Suppressor macrophage treated with lipopolysaccharide for 4 hours (primary cell): Measurements from ENCODE around the gene PGS1.

Source experiments
- DNase-seq: peaks from one replicate; pipeline ENCODE4 v3.0.0-alpha.2; 2020

Gene PGS1

DNA sequence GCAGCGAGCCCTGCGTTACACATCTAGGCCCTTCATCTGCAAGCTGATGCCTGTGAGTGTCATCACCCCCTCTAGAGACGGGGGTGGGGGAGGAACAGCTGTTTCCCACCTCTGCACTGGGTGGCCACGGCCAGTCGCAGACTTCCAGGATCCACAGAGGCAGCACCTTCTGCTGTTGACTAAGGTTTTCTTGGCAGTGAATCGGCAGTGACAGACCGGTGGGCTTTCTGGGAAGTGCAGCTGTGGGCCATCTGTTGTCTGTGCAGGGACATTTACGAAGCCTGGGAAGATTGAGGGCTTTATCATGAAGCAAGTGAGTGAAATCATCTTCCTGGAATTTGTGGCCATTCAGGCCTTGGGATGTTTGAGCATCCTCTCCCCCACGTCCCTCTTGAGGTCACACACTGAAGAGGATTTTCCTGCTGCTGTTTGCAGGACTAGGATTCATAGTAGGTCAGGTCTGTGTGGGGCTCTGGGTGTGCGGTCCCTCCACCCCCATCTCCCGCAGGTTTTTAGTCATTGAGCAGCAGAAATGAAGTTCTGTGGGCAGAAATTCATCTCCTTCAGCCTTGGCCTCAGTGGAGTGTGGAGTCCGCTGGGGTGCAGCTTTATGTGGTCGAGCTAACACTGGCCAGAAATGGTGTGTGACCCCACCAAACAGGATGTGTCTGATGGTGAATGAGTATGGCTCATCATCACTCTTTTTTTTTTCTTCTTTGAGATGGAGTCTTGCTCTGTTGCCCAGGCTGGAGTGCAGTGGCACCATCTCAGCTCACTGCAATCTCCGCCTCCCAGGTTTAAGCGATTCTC, 12.0 kb downstream of the PGS1 start:
- DNase-seq = peak; percentile 80

DNA sequence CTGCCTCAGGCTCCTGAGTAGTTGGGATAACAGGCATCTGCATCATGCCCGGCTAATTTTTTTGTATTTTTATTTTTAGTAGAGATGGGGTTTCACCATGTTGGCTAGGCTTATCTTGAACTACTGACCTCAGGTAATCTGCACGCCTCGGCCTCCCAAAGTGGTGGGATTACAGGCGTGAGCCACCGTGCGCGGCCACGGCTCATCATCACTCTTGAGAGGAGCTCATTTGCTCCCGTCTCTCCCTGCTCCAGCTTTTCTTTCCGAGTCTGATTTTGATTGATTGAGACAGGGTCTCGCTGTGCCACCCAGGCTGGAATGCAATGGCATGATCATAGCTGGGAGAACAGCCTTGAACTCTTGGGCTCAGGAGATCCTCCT, 12.6 kb downstream of the PGS1 start:
- DNase-seq = no peak

DNA sequence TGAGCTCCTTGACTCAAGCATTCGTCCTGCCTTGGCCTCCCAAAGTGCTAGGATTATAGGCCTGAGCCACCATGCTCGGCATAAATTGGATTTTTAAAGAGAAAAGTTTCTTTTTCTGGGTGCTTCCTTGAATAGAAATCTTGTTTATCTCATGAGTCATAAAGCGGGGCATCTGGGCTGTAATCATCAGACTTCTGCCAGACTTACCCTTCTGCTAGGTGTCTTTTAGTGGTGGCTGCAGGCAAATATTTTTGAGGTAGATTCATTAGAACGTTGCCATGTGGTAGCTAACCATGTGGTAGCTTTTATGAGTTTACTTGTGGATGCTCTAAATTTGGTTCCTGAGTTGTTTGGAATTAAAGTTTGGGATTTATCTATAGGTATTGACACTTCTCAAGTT, 13.4 kb downstream of the PGS1 start:
- no peak for DNase-seq

DNA sequence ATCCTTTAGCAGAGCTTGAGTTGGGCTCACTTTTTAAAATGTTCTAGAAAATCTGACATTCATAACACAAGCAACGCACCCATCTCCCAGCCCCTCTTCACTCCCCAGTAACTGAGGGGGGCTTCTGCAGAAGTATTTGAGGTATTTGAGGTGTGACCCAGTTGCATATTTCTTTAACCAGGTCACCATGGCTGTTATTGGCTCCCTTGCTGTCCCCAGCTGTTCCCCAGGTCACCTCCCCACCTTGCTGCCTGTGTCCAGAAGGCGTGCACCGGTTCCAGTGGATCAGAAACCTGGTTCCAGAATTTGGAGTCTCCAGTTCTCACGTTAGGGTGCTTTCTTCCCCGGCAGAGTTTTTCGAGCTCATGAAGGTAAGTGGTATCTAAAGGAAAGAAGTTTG, 13.8 kb downstream of the PGS1 start:
- DNase-seq = no peak

DNA sequence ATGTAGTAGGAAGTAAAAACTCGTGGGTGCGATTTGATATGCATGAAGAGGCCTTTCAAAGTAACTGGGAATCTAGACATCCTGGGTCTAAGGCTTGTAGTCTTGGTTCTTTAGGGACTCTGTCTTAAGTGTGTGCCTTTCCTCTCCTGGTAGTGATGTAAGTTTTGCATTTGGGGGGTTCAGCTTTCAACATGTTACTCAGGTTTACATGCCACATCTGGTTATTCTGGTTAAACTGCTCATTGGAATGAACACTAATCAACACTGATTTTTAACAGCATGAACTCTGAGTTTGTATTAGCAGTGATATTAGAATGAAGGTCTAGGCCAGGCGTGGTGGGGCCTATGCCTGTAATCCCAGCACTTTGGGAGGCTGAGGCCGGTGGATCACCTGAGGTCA, 15.1 kb downstream of the PGS1 start:
- DNase-seq = no peak

DNA sequence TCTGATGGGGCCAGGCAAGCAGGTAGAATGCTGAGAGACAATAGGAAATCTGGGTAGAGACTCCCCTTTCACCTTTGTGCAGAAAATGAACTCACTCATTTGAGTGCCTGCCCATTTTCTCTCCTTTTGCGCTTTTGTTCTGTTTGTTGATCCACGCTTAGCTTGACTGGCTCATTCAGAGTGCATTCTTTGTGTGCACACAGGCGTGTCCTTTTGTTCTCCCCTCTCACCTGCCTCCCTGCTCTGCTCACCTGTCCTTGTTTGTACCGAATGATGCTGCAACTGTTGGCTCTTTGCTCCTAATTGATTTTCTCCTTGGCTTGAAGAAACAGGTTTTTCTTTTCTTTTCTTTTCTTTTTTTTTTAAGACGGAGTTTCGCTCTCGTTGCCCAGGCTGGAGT, 15.8 kb downstream of the PGS1 start:
- DNase-seq = no peak

DNA sequence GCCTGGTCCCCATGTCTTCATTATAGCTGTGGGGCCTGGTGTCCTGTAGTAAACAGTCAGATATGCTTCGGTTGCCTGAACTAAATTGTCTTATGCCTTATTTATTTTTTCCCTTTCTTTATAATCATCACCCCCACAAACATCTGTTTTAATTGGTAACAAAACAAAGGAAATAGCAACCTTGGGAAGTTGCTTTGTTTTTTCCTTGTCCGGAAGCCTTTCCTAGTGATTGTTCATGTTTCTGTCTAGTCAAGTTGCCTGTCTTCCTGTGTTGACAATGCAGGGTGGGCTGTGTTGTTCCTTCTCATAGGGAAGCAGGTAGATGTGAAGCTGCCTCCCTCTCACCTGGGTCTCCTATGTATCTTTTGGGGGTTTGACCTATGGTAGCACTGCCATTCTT, 16.7 kb downstream of the PGS1 start:
- no peak for DNase-seq

DNA sequence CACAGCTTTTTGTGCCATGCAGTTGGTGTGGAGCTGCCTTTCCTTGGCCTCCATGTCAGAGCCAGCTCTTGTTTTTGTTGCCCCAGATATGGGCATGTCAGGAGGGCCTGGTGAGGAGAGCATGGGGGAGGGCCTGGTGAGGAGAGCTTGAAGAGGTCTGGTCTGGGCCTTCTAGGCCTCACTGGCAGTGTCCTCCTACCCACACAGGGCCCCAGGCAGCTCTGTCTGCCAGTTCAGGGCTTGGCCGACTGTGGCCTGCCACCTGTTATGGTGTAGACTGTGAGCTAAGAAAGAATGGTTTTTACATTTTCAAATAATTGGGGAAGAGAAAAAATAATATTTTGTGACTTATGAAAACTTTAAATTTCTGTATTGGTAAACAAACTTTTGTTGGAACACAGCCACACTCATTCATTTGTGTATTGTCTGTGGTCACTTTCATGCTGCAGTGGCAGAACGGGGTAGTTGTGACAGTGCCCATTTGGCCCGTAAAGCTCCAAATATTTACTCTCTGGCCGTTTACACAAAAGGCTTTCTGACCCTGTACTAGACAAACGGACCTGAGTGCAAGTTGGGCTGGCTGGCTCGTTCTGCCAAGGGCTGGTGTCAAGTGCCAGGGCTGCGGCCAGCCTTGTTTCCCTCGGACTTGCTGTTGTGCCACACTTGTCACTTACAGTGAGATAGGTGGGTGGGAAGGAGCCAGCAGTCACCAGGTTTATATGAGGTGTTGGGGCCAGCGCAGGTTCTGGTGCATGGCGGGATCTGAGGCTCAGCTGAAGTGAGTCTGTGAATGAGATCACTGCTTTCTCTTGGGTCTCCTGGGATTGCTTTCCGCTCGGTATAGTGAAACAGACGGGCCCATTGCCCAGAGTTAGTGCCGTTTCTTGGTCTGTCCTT, 18.2 kb downstream of the PGS1 start:
- DNase-seq = no peak

DNA sequence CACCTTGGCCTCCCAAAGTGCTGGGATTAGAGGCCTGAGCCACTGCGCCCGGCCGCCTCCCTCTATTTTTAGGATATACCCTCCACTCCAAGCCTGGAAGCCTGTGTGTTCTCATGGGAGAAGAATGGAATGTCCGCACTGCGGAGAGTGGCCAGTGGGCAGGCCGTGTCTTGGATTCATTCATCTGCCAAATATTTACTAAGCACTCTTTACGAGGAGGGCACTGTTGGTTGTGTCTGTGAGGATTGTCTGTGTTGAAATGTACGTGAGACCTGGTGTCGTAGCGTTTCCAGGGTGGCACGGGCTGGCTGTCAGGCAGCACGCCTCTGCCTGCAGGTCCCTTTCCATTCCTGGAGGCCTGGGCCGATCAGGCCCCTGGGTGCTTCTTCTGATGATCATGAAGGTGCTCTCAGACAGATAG, 19.2 kb downstream of the PGS1 start:
- DNase-seq = no peak

DNA sequence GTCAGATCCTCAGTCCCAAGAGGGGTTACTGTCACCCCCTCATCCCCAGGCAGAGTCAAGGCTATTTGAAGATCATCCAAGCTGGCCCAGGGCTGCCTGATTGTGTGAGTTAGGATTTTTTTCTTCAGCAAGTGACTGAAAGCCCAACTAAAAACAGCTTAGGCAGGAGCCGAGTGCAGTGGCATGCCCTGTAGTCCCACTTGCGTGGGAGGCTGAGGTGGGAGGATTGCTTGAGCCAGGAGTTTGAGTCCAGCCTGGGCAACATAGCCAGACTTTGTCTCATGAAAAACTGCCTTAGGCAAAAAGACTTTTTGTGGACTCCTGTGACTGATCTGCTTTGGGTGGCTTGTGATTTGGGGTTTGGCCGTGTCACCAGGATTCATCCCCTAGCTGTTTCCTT, 19.9 kb downstream of the PGS1 start:
- no peak for DNase-seq

DNA sequence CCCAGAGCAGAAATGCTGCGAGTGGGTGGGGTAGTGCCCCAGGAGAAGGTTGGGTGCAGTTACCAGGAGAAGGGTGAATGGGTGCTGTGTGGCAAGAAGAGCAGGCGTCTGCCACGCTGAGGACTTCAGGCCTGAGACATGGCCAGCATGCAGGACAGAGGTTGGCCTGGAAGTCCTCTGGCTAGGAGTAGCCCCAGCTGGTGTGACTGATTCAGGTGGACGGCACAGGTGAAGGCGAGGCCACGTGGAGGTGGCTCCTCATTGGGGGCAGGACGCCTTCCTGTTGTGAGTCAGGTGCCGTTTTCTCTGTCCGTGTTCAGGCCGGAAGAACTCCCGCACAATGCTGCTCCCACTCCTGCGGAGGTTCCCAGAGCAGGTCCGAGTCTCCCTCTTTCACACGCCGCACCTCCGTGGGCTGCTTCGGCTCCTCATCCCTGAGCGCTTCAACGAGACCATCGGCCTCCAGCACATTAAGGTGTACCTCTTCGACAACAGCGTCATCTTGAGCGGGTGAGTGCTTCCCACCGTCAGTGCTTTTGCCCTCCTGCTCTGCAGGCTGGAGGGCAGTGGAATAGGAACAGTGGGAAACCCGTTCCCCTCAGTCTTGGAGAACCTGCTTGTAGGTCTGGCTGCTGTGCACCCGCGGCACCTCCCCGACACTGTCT, 20.7 kb downstream of the PGS1 start:
- no peak for DNase-seq

DNA sequence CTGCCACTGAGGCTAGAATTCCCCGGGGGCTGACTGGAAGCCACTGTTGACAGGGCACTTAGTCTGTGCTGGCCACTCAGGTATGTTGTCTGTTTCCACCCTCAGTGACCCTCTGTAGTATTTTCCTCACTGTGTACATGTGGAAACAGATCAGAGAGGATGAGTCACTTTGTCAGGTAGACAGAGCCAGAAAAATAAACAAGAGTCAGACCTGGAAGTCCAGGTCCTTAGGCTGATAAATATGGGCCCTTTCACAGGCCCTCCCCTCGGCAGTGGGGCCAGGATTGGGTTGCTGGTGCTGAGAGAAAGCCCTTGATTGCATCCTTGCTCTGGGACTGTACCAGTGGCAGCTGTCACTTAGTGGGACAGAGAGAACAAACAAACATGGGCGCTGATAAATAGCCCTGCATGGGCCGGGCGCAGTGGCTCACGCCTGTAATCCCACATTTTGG, 21.3 kb downstream of the PGS1 start:
- DNase-seq = no peak

DNA sequence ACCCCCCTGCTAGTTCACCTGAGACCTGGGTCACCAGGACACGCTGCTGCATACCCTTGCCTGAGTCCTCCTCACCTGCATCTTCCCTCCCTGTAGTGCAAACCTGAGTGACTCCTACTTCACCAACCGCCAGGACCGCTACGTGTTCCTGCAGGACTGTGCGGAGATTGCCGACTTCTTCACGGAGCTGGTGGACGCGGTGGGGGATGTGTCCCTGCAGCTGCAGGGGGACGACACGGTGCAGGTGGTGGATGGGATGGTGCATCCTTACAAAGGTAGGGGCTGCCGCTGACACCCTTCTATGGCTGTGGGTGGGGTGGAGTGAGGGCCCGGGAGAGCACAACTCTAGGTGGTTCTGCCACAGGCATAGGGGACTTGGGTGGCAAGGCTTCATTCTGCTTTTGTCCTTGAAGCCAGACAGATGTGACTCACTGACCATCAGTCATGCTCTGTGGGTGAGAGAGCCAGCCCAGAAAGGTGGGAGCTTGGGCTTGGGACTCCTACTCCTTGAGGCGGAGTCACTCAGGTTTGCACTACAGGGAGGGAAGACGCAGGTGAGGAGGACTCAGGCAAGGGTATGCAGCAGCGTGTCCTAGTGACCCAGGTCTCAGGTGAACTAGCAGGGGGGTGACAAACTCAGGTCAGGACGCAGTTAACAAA, 22.3 kb downstream of the PGS1 start:
- DNase-seq = no peak

DNA sequence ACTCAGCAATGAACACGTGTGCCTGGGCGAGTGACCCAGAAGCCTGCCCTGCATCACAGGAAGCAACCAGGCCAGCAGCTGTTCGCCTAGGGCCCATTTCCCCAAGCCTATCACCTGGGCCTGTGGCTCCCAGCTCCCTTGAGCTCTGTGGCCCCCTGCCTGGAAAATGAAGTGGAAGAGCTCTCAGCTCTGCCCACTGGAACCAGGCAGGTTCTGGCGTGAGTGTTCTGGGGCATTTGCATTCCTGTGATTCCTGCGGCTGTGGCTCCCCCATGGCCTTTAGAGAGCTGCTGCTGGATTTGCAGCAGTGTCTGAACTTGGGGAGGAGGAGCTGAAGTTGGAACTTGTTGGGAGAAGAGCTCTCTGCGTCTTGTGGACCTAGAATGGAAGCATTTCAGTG, 22.8 kb downstream of the PGS1 start:
- DNase-seq = no peak

DNA sequence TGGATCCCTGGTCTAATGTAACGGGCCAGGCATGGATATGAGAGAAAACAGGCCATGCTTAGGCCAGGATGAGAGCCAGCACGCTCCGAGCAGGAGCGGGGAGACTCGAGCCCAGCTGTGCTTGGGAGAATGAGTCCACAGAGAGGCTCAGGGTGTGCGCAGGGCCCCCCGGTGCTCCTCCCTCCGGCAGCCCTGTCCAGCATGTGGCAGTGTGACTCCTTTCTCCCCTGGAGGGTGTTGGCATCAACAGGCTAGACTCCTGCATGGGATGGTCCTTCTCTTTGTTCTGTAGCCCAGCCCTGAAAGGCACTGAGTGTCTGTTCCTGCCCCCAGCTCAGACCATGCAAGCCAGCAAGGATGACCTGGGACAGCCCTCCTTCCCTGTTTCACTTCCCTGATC, 23.4 kb downstream of the PGS1 start:
- no peak for DNase-seq

DNA sequence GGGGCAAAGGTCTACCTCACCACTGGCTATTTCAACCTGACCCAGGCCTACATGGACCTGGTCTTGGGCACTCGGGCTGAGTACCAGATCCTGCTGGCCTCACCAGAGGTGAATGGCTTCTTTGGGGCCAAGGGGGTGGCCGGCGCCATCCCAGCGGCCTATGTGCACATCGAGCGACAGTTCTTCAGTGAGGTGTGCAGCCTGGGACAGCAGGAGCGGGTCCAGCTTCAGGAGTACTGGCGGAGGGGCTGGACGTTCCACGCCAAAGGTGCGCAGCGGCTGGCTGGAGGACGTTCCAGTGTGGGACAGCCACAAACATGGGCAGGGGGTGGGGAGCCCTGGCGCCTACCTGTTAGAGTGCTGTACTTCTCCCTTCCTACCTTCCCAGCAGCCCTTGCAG, 25.4 kb downstream of the PGS1 start:
- no peak for DNase-seq

DNA sequence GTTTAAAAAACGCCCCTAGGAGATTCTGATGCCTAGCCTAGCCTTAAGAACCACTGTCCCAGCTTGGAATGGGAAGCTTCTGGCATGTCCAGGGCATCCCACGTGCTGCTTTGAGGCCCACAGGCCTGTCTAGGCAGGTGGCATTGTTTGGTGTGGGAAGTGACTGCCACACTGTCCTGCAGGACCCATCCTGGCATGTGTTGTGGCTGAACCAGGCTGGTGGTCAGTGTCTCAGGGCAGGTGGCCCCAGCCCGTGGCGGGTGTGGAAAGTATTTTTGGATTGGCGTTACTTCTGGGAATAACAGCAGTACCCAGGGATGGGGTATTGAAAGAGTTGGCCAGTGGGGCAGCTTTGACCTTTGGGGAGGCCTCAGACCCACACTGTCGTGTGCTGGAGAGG, 27.9 kb downstream of the PGS1 start:
- no peak for DNase-seq

DNA sequence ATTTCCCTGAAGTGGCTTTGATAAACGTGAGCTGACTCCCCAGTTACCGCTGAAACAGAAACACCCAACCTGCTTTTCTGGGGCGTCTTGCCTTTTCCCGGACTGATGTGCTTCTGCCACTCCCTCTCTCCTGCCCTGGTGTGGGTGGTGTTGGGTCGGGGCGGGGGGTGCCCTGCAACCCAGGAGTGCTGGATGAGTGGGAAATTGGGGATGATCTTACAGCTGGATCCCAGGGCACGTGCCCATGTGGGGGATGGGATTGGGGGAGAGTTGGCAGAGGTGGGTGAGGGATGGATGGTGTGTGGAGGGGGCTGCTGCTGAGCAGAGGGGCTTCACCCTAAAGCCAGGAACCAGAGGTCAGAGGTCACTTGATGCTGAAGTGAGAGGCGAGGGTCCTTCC, 28.5 kb downstream of the PGS1 start:
- DNase-seq = no peak

DNA sequence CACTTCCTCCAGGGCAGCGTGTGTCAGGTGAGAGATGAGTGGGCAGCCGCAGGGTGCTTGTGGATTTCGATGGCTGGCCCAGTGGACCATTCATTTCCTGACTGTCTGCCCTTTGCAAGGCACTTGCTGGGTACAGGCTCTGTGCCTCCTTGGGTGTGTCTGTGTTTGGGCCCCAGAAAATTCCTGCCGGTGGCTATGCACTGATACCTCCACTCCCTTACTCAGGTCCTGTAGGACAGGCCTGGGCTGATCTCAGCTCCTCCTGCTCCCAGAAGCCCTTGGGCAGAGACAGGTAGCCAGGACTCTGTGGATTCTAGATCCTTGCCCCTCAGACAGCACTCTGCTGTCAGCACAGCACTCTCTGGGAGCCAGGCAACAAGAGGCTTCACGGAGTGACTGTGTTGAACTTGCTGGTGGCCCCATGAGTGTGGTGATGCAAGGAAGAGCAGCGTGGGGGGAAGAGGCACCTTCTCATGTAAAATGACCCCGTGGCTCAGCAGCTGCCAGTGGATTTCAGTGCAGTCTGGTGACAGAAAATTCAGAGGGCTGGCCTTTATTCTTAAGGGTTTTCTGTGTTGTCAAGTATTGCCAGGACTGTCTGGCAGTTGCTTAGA, 29.0 kb downstream of the PGS1 start:
- peak; percentile 39 for DNase-seq

DNA sequence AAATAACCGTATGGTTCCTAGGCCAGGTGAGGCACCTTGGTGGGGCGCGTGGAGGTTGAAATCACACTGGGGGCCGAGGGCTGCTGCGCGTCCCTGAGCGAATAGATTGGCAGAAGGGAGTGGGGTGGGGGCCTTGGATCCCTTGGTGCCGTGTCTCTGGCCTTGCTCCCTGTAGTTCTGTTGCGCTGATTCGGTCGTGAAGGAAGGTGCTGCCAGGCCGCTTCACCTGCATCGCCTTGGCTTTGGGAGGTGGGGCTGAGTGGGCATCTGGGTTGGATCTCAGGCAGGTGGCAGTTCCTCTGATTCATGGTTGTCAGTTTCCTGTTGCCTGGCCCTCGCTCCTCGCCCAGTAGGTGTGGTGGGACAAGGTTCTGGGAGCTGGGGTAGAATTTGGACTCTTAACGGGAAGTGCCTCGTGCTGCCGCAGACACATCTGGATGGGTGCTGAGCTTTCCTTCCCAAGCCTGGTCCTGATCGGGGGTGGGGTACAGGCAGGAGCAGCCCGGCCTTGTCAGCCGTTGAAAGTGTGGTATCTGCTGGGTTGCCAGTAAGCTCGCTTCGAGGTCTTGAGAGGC, 30.1 kb downstream of the PGS1 start:
- no peak for DNase-seq

DNA sequence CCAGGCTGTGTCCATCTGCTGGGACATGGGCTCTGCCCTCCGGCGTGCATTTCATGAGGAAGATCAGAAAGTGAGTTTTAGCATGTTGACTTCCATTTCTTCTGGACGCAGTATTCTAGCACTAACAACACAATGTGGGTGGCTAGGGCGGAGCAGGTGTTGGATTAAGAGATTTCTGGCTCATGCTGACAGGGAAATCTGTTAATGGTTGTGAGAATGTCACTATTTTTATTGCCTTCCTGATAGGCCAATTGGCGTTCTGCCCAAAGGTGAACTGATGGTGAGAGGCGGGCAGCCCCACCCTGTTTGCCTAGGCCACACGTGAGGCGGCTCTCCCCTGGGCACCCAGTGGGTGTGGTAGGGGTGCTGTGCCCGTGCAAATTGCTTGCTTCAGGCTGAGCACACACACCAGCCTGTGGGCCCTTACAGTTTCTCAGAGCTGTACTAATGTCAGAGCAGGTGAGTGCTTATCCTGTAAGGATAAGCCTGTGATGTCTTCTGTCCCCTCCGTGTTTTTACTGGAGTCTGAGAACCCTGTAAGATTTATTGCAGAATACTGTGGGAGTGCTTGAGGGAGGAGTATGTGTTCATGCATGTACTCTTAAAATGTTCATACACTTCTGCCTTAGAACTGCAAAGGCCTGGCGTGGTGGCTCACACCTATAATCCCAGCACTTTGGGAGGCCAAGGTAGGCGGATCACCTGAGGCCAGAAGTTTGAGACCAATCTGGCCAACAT, 30.9 kb downstream of the PGS1 start:
- no peak for DNase-seq
